ENCODE data around the gene NT5C2.

- TF ChIP-seq, protein P1, sequence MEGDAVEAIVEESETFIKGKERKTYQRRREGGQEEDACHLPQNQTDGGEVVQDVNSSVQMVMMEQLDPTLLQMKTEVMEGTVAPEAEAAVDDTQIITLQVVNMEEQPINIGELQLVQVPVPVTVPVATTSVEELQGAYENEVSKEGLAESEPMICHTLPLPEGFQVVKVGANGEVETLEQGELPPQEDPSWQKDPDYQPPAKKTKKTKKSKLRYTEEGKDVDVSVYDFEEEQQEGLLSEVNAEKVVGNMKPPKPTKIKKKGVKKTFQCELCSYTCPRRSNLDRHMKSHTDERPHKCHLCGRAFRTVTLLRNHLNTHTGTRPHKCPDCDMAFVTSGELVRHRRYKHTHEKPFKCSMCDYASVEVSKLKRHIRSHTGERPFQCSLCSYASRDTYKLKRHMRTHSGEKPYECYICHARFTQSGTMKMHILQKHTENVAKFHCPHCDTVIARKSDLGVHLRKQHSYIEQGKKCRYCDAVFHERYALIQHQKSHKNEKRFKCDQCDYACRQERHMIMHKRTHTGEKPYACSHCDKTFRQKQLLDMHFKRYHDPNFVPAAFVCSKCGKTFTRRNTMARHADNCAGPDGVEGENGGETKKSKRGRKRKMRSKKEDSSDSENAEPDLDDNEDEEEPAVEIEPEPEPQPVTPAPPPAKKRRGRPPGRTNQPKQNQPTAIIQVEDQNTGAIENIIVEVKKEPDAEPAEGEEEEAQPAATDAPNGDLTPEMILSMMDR (IDR thresholded peaks at IDR 0.05): no peak
- no peak for TF ChIP-seq POLR2A (IDR thresholded peaks at IDR 0.05)
These were observed 6.4 kb upstream of the NT5C2 start for GRCh38 chr10:103199488-103199887.
